SK-MEL-5 (cell line): ENCODE results near the gene SHROOM3. TPM values are rescaled to one million over a fixed set of nuclear protein-coding genes. Genes with fewer than 3 reads are reported as not detected.

Source experiments
- DNase-seq: peaks from one replicate; pipeline ENCODE4 v3.0.0-alpha.2; 2016; ENCODE audit warnings: low read depth, low spot score
- in situ Hi-C: cut with HindIII; loops from 2 replicates; pipeline ENCODE4 v1.10.0; 2016; ENCODE audit warnings: low sequenced_read_pairs, high pct_unique_total_duplicates, low pct_unique_long_range_greater_than_20kb
- total RNA-seq: library from RNA; depleted of rRNA; stranded (reverse); fragments of >200 nt; shearing (Covaris generic); gene quantifications from 2 replicates; pipeline ENCODE4 v1.2.3, GENCODE V29; 2014

Gene SHROOM3
- total RNA-seq, 1 experiment from 2014 or later: 0.82 TPM

GRCh38 chr4:76572224-76572623 lies 137.2 kb downstream of the SHROOM3 start:
- in situ Hi-C loops: no loop called here
- DNase-seq: no peak

- DNase-seq: no peak
- in situ Hi-C loops: no loop called here
Measured at GRCh38 chr4:76576824-76577223, 141.8 kb downstream of the SHROOM3 start.

- in situ Hi-C loops: no loop called here
Measured at GRCh38 chr4:76578002-76578560, 143.1 kb downstream of the SHROOM3 start.

GRCh38 chr4:76579596-76580375 lies 144.8 kb downstream of the SHROOM3 start:
- no peak for DNase-seq
- in situ Hi-C loops: no loop called here

More at GRCh38 chr4:76578002-76578560, 143.1 kb downstream of the SHROOM3 start:
- DNase-seq: no peak

- no peak for DNase-seq
- in situ Hi-C loops: no loop called here
Measured at GRCh38 chr4:76581077-76581962, 146.3 kb downstream of the SHROOM3 start.

GRCh38 chr4:76582074-76582816 lies 147.2 kb downstream of the SHROOM3 start:
- in situ Hi-C loops: no loop called here
- no peak for DNase-seq

- DNase-seq: no peak
- in situ Hi-C loops: no loop called here
Measured at GRCh38 chr4:76582817-76583087, 147.7 kb downstream of the SHROOM3 start.

GRCh38 chr4:76584241-76585152 lies 149.5 kb downstream of the SHROOM3 start:
- in situ Hi-C loops: no loop called here
- DNase-seq: no peak

GRCh38 chr4:76585272-76585671 lies 150.2 kb downstream of the SHROOM3 start:
- in situ Hi-C loops: no loop called here
- DNase-seq: no peak

GRCh38 chr4:76585897-76586360 lies 150.9 kb downstream of the SHROOM3 start:
- in situ Hi-C loops: no loop called here
- DNase-seq: no peak

- no peak for DNase-seq
- in situ Hi-C loops: no loop called here
Measured at GRCh38 chr4:76588274-76588673, 153.2 kb downstream of the SHROOM3 start.

- no peak for DNase-seq
Measured at GRCh38 chr4:76589402-76589801, 154.4 kb downstream of the SHROOM3 start.

GRCh38 chr4:76589872-76590797 lies 155.1 kb downstream of the SHROOM3 start:
- DNase-seq: peak; percentile 39
- in situ Hi-C loops: no loop called here

More at GRCh38 chr4:76589402-76589801, 154.4 kb downstream of the SHROOM3 start:
- in situ Hi-C loops: no loop called here

GRCh38 chr4:76590798-76591281 lies 155.8 kb downstream of the SHROOM3 start:
- no peak for DNase-seq
- in situ Hi-C loops: no loop called here

- in situ Hi-C loops: no loop called here
Measured at GRCh38 chr4:76591992-76592391, 157.0 kb downstream of the SHROOM3 start.

GRCh38 chr4:76592460-76592859 lies 157.4 kb downstream of the SHROOM3 start:
- no peak for DNase-seq
- in situ Hi-C loops: no loop called here

More at GRCh38 chr4:76591992-76592391, 157.0 kb downstream of the SHROOM3 start:
- DNase-seq: no peak
